ENCODE results near the gene SCLT1.

- TF ChIP-seq ZSCAN5A (CRISPR knock-in tag; IDR thresholded peaks at IDR 0.05; ENCODE audit: borderline replicate concordance) (no peak), ZNF367 (CRISPR knock-in tag; IDR thresholded peaks at IDR 0.05; ENCODE audit: borderline replicate concordance) (no peak), ZNF292 (CRISPR knock-in tag; IDR thresholded peaks at IDR 0.05; ENCODE audit: borderline replicate concordance, low read depth) (no peak), JUND (CRISPR knock-in tag; IDR thresholded peaks at IDR 0.05) (no peak), GABPB1 (CRISPR knock-in tag; IDR thresholded peaks at IDR 0.05) (no peak), SP1 (IDR thresholded peaks at IDR 0.05) (no peak), SP1 (CRISPR knock-in tag; IDR thresholded peaks at IDR 0.05) (no peak), CTCF (CRISPR knock-in tag; IDR thresholded peaks at IDR 0.05) (no peak), NR1H2 (CRISPR knock-in tag; IDR thresholded peaks at IDR 0.05; ENCODE audit: borderline replicate concordance, low read depth) (no peak), POLR2A (IDR thresholded peaks at IDR 0.05; ENCODE audit: insufficient read depth in 1 of 2, low read depth in 2 of 2, low read length in 2 of 2) (no peak), PBX2 (CRISPR knock-in tag; IDR thresholded peaks at IDR 0.05) (no peak), SMARCE1 (IDR thresholded peaks at IDR 0.05; ENCODE audit: borderline replicate concordance) (no peak), ZNF331 (CRISPR knock-in tag; IDR thresholded peaks at IDR 0.05) (no peak)
Observed at GRCh38 chr4:128940971-128941370, 152.4 kb downstream of the SCLT1 start.

Data from HepG2 (cell line).